Measurements from ENCODE around the gene ETV3.

Gene ETV3

DNA sequence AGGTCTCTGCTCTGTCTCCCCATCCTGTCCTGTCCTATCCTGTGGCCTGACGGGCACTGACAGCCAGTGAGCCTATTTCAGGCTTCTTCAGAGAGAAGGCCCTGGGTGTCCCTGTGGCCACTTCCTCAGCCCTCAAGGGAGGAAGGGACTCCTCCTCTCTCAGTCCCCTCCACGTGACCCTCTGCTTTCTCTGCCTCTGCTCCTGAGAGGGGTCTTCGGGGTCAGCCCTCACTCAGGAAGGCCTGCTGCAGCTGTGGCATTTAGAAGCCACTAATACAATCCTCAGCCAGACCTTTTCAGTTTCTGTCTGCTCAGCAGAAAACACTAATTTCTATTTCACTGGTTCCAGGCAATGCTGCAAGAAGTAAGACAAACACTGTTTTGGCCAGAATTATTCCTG is 43.6 kb upstream of the ETV3 start:
- Histone ChIP-seq H3K27me3 (ENCODE audit: low read depth, low read length) (peaks cover 42% of the 10 kb centered on the region), H3K9me3 (ENCODE audit: insufficient read depth, low read length) (no peaks in the 10 kb centered on the region), H3K36me3 (replicated peaks; ENCODE audit: low read depth, low read length) (no peaks in the 10 kb centered on the region), H3K4me3 (ENCODE audit: low read length) (no peak overlapping the region), H3K9ac (ENCODE audit: low read length) (no peak overlapping the region; the same call in 1 of the 2 replicates), H2AFZ (ENCODE audit: low read depth, low read length) (peak overlapping the region; percentile 38; the same call in 1 of the 2 replicates), H3K4me1 (ENCODE audit: low read length) (peaks cover 31% of the 10 kb centered on the region), H4K20me1 (ENCODE audit: insufficient read depth, low read length) (no peaks in the 10 kb centered on the region), H3K79me2 (ENCODE audit: low read length) (no peaks in the 10 kb centered on the region), H3K27ac (ENCODE audit: low read length) (no peak overlapping the region), H3K4me2 (ENCODE audit: low read length) (peak overlapping the region; percentile 35)
- TF ChIP-seq EZH2phosphoT487 (IDR thresholded peaks at IDR 0.05; ENCODE audit: low read depth): no peak
- TF ChIP-seq, protein P1, sequence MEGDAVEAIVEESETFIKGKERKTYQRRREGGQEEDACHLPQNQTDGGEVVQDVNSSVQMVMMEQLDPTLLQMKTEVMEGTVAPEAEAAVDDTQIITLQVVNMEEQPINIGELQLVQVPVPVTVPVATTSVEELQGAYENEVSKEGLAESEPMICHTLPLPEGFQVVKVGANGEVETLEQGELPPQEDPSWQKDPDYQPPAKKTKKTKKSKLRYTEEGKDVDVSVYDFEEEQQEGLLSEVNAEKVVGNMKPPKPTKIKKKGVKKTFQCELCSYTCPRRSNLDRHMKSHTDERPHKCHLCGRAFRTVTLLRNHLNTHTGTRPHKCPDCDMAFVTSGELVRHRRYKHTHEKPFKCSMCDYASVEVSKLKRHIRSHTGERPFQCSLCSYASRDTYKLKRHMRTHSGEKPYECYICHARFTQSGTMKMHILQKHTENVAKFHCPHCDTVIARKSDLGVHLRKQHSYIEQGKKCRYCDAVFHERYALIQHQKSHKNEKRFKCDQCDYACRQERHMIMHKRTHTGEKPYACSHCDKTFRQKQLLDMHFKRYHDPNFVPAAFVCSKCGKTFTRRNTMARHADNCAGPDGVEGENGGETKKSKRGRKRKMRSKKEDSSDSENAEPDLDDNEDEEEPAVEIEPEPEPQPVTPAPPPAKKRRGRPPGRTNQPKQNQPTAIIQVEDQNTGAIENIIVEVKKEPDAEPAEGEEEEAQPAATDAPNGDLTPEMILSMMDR (IDR thresholded peaks at IDR 0.05; ENCODE audit: low read depth, low read length): no peak

- TF ChIP-seq, protein P1 (IDR thresholded peaks at IDR 0.05; ENCODE audit: low read depth, low read length): no peak
- Histone ChIP-seq H3K9me3 (ENCODE audit: insufficient read depth, low read length) (no peaks in the 10 kb centered on the region), H3K27ac (ENCODE audit: low read length) (no peak overlapping the region), H3K4me3 (ENCODE audit: low read length) (no peak overlapping the region), H3K27me3 (ENCODE audit: low read depth, low read length) (peaks cover 42% of the 10 kb centered on the region), H3K9ac (ENCODE audit: low read length) (no peak overlapping the region), H2AFZ (ENCODE audit: low read depth, low read length) (no peak overlapping the region), H3K79me2 (ENCODE audit: low read length) (no peaks in the 10 kb centered on the region), H3K4me2 (ENCODE audit: low read length) (peak overlapping the region; percentile 35), H3K36me3 (replicated peaks; ENCODE audit: low read depth, low read length) (no peaks in the 10 kb centered on the region), H3K4me1 (ENCODE audit: low read length) (peaks cover 36% of the 10 kb centered on the region), H4K20me1 (ENCODE audit: insufficient read depth, low read length) (no peaks in the 10 kb centered on the region)
Observed at GRCh38 chr1:157181258-157181657, 43.1 kb upstream of the ETV3 start.

- H3K4me3 ChIP-seq (ENCODE audit: low read length): no peak overlapping the region
- TF ChIP-seq, protein P1 (IDR thresholded peaks at IDR 0.05; ENCODE audit: low read depth, low read length): no peak
- TF ChIP-seq EZH2phosphoT487 (IDR thresholded peaks at IDR 0.05; ENCODE audit: low read depth): no peak
- H3K27ac ChIP-seq (ENCODE audit: low read length): no peak overlapping the region
- peaks cover 31% of the 10 kb centered on the region for H3K27me3 ChIP-seq (ENCODE audit: low read depth, low read length)
- H3K4me1 ChIP-seq (ENCODE audit: low read length): peaks cover 48% of the 10 kb centered on the region
- H4K20me1 ChIP-seq (ENCODE audit: insufficient read depth, low read length): no peaks in the 10 kb centered on the region
- no peaks in the 10 kb centered on the region for H3K9me3 ChIP-seq (ENCODE audit: insufficient read depth, low read length)
- H3K9ac ChIP-seq (ENCODE audit: low read length): no peak overlapping the region
- no peaks in the 10 kb centered on the region for H3K36me3 ChIP-seq (replicated peaks; ENCODE audit: low read depth, low read length)
- no peak overlapping the region for H3K4me2 ChIP-seq (ENCODE audit: low read length)
- H3K79me2 ChIP-seq (ENCODE audit: low read length): no peaks in the 10 kb centered on the region
- no peak overlapping the region for H2AFZ ChIP-seq (ENCODE audit: low read depth, low read length)
Observed at GRCh38 chr1:157178490-157178889, 40.3 kb upstream of the ETV3 start.

DNA sequence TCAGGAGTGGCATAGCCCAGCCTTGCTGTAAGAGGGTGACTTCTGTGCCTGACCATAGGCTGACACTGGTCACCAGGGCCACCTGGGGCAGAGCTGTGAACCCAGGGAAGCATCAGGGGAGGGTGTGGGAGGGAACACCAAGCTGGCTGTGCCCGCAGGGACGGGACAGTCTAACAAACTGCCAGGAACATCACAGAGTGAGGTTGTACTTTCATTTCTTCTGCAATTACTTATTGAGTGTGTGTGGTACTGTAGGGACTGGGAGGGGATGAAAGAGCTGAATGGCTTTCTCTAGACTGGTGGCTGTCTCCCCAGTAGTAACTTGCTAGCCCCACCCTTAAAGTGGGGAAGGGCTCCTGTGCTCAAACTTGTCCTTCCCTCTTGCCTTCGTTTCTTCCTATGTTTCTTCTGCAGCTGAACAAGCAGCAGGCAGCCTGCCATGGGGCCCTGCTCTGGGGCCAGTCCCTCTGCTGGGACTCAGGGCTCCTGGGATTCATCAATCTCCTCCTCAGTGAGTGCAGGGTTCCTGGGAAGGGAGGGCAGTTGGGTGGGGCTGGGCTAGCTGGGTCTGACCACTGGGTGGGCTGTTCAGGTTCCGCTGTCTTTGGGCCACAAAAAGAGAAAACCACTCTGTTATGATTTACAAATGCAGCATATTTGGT is 39.7 kb upstream of the ETV3 start:
- Histone ChIP-seq H2AFZ (ENCODE audit: low read depth, low read length) (no peak overlapping the region), H3K27ac (ENCODE audit: low read length) (no peak overlapping the region), H3K4me2 (ENCODE audit: low read length) (no peak overlapping the region), H3K79me2 (ENCODE audit: low read length) (no peaks in the 10 kb centered on the region), H3K9ac (ENCODE audit: low read length) (no peak overlapping the region), H3K9me3 (ENCODE audit: insufficient read depth, low read length) (no peaks in the 10 kb centered on the region), H3K27me3 (ENCODE audit: low read depth, low read length) (peaks cover 33% of the 10 kb centered on the region), H3K4me3 (ENCODE audit: low read length) (no peak overlapping the region), H3K36me3 (replicated peaks; ENCODE audit: low read depth, low read length) (no peaks in the 10 kb centered on the region), H3K4me1 (ENCODE audit: low read length) (peaks cover 49% of the 10 kb centered on the region), H4K20me1 (ENCODE audit: insufficient read depth, low read length) (no peaks in the 10 kb centered on the region)
- TF ChIP-seq EZH2phosphoT487 (IDR thresholded peaks at IDR 0.05; ENCODE audit: low read depth): no peak
- TF ChIP-seq, protein P1 (IDR thresholded peaks at IDR 0.05; ENCODE audit: low read depth, low read length): no peak
